Medulla oblongata (tissue), 1 donor: ENCODE results near the gene GNG8.

ENCODE experiments used
- DNase-seq: peaks from one replicate; pipeline ENCODE4 v3.0.0-alpha.2; 2015; ENCODE audit errors: extremely low spot score

Gene GNG8

DNA sequence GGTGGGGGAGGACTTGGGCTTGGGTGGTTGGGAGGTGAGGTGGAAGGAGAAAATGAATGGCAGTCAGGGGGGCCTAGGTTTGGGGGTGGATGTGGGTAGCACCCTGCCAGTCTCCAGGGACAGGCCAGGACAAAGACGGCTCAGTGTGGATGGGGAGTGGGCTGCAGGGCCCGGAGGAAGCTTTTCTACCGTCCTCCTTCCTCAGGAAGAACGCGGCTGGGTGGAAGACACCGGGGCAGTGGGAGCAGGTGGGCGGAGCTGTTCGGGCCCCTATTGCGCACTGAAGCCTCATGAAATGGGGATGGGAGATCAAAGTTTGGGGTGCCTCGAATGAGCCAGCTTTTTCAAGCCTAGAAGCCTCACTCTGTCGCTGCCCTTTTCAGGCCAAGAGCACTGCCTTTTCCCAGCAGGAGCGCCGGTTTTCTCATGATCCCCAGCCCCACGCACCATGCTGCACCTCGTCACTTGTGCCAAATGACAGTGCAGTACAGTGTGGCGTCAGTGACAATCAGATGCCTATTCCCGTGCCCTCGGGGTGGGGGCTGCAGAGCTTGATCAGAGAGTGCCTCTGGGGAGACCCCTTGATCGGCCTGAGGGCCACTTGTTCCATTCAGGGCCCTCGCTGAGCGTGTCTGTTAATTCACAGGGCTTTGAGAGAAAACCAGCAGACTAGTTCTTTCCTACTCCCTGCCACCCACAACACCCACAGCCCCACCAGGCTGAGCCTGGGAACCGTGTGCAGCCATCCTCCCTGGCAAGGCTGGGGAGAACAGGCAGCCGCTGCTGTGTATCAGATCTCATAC lies 33.4 kb downstream of the GNG8 start:
- DNase-seq = peak; percentile 58

DNA sequence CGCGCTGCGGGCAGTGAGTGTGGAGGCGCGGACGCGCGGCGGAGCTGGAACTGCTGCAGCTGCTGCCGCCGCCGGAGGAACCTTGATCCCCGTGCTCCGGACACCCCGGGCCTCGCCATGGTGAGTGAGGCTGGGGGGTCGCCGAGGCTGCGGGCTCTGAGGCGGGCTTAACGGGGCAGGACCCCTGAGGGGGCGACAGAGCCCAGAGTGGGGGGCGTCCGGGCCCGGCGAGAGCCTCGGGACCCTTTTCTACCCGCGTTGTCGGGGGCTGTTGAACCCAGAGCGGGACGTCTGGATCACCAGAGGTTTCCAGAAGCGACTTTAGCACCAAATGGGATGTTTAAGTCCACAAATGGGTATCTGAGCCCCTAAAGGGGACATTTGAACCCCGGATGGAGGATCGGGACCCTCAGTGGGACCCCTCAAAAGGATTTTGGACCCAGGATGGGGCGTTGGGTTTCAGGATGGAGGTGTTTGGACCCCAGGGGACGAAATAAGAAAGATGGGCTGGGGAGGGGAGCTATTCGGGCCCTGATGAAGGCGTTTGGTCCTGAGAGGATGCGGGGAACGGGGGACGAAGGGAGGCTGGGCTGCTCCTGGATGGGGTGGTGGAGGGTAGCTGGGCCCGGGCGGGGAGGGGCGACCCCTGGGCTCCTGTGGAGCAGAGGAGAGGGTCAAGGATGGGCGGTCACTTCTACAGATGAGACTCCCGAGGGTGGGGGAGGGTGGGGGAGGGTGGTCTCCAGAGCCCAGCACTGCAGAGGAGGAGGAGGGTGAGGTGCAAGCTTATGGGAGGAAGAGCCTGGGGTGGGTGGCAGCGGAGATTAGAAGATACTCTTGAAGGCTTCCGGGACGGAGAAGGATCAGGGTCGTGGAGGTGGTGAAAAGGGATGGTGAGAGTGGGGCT lies 34.4 kb downstream of the GNG8 start, which contains the start of gene CALM3:
Gene CALM3 (plus strand): TSS at position 13 of the 907 bp plus-strand sequence. CDS start 105 bp downstream, at position 118.
- DNase-seq = no peak

DNA sequence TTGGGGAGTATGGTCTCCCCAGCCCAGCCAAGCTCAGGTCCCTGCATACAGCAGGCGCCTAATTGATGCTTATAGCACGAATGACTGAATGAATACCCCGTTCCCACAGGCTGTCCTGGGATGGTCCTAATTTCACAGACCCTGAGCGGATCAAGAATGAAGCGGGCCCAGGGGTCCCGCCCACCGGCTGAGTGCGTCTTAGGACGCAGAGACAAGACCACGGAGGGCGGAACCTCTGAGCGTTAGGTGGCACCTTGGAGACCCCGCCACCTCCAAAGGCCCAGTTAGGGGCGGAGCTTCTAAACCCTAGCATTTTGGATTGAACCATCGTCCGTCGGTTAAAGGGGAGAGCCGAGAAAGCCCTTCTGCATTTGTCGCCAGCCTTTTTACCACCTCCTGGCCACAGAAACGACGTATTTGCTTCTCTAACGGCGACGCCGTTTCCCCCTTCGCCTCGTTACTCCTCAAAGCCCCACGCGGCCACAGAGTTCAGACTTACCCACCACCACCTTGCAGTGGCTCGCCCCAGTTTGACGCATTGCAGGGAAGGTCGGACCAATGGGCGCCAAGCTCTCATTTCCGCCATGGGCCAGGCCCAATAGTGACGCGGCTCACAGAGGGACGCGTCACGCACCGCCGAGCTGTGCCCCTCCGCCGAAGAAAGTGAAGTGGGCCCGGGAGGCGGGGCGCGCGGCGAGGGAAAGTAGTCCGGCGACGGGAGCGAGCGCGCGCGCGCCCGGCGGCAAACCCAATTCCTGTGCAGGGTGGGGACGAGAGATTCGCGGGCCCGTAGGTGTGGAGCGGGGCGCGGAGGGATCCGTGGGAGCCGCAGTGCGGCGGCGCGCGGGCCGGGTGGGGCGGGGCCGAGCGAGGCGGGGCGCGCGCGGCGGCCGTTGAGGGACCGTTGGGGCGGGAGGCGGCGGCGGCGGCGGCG lies 35.4 kb downstream of the GNG8 start:
- peak; percentile 96 for DNase-seq

DNA sequence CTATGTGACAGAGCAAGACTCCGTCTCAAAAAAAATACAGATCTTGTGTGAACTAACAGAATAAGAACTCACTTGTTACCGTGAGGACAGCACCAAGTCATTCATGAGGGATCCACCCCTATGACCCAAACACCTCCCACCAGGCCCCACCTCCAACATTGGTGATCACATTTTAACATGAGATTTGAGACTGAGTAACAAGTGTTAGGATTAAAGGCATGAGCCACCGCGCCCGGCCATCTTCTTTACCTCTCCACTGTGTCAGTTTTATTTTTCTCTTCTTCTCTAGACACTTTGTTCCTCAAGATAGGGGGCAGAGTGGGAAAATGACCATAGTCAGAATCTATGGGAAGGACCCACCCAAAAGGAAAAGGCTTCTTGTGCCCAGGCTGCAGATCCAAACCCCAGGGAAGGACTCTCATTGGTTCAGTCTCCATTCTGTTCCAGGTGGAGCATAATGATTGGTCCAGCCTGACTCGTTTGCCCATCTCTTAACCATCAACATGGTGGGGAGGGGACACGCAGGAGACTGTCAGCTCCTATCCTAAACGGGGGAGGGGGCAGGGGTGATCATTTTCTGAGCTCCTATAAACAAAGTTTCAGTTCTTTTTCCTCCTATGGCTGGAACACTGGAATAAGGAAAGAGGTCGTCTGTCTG lies 36.2 kb downstream of the GNG8 start:
- no peak for DNase-seq

GRCh38 chr19:46598372-46598917 lies 37.6 kb downstream of the GNG8 start:
- DNase-seq = no peak

GRCh38 chr19:46596008-46596407 lies 40.0 kb downstream of the GNG8 start:
- DNase-seq = no peak

- no peak for DNase-seq
Measured at GRCh38 chr19:46591870-46592269, 44.1 kb downstream of the GNG8 start.

GRCh38 chr19:46591254-46591653 lies 44.7 kb downstream of the GNG8 start:
- no peak for DNase-seq

- DNase-seq = no peak
Measured at GRCh38 chr19:46587861-46588260, 48.1 kb downstream of the GNG8 start.

GRCh38 chr19:46586294-46586693 lies 49.7 kb downstream of the GNG8 start:
- no peak for DNase-seq

DNA sequence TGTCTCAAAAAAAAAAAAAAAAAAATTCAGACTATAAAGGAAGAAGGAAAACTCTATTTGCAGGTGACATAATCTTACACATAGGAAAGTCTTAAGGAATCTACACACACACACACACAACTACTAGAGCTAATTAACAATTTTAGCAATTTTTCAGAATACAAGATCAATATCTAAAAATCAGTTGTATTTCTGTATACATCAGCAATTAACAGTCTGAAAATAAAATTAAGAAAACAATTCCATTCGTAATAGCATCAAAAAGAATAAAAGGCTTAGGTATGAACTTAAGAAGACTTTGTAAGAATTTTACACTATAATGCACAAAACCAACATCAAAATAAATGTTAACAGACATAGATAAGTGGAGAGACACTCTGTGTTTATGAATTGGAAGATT lies 50.5 kb downstream of the GNG8 start:
- DNase-seq = no peak
